Mesothelial cell of epicardium (in vitro differentiated cells): ENCODE results near the gene OR6C76. TPM values are rescaled to one million over a fixed set of nuclear protein-coding genes. Genes with fewer than 3 reads are reported as not detected.
A peak's percentile ranks its signal among the peaks of the same experiment; 100 is the strongest.
"Not testable (repeated sequence)": the region's sequence is repeated elsewhere in the genome, so short reads cannot be mapped to it uniquely, and the experiment has no call there.

ENCODE experiments used
- DNase-seq, 2 experiments: peaks; one replicate each; pipeline ENCODE4 v3.0.0; 2021; ENCODE audit warnings: low spot score in 2 of 2; ENCODE audit not compliant: unreplicated experiment in 2 of 2
- H3K27ac Mint-ChIP-seq: 2 replicates; pipeline ENCODE4 v1.8.0; 2021; ENCODE audit warnings: mixed read lengths
- H3K27me3 Mint-ChIP-seq: 2 replicates; pipeline ENCODE4 v1.8.0; 2021; ENCODE audit warnings: low read depth, mixed read lengths
- H3K36me3 Mint-ChIP-seq: 2 replicates; pipeline ENCODE4 v1.8.0; 2021; ENCODE audit warnings: mixed read lengths
- H3K4me1 Mint-ChIP-seq: 2 replicates; pipeline ENCODE4 v1.8.0; 2021; ENCODE audit warnings: mixed read lengths
- H3K4me3 Mint-ChIP-seq: 2 replicates; pipeline ENCODE4 v1.8.0; 2021; ENCODE audit warnings: mild to moderate bottlenecking, moderate library complexity, mixed read lengths
- H3K9me3 Mint-ChIP-seq: 2 replicates; pipeline ENCODE4 v1.8.0; 2021; ENCODE audit warnings: mixed read lengths
- CTCF ChIP-seq: fragments of 200-600 bp; sonication (generic); IDR thresholded peaks from one replicate; pipeline ENCODE4 v1.5.0; 2021; ENCODE audit warnings: antibody characterized with exemption; ENCODE audit not compliant: unreplicated experiment
- total RNA-seq: library from RNA; stranded (reverse); gene quantifications from 3 replicates; pipeline ENCODE4 v1.2.1, GENCODE V29; 2021

OR6C76 gene
- total RNA-seq, 1 donor from 2014 or later, result not detected

- no peaks in the 10 kb centered on the region for H3K36me3 Mint-ChIP-seq
- H3K4me1 Mint-ChIP-seq, result no peaks in the 10 kb centered on the region
- peaks cover 6% of the 10 kb centered on the region for H3K9me3 Mint-ChIP-seq
- H3K27ac Mint-ChIP-seq, result no peak overlapping the region
- H3K27me3 Mint-ChIP-seq, result peaks cover 9% of the 10 kb centered on the region
- no peak for DNase-seq
- no peak for TF ChIP-seq CTCF
- H3K4me3 Mint-ChIP-seq, result no peak overlapping the region
Observed at GRCh38 chr12:55407866-55408265, 18.2 kb upstream of the OR6C76 start.

- not testable (repeated sequence) for H3K4me3 Mint-ChIP-seq, H3K27ac Mint-ChIP-seq, DNase-seq, H3K27me3 Mint-ChIP-seq, H3K4me1 Mint-ChIP-seq, H3K9me3 Mint-ChIP-seq, H3K36me3 Mint-ChIP-seq
Observed at GRCh38 chr12:55409133-55409532, 16.9 kb upstream of the OR6C76 start.

- not testable (repeated sequence) for DNase-seq, H3K27ac Mint-ChIP-seq, H3K36me3 Mint-ChIP-seq, H3K27me3 Mint-ChIP-seq, H3K4me1 Mint-ChIP-seq, H3K4me3 Mint-ChIP-seq
- H3K9me3 Mint-ChIP-seq, result peaks cover 16% of the 10 kb centered on the region
Observed at GRCh38 chr12:55412138-55412537, 13.9 kb upstream of the OR6C76 start.

- Mint-ChIP-seq H3K9me3 (peaks cover 22% of the 10 kb centered on the region), H3K4me3 (peak overlapping the region; percentile 41)
- not testable (repeated sequence) for H3K36me3 Mint-ChIP-seq, H3K27ac Mint-ChIP-seq, H3K4me1 Mint-ChIP-seq, DNase-seq, H3K27me3 Mint-ChIP-seq
Observed at GRCh38 chr12:55413498-55414388, 12.3 kb upstream of the OR6C76 start.

- not testable (repeated sequence) for H3K27ac Mint-ChIP-seq, H3K27me3 Mint-ChIP-seq, H3K36me3 Mint-ChIP-seq, H3K4me1 Mint-ChIP-seq, DNase-seq
- H3K4me3 Mint-ChIP-seq, result peak overlapping the region; percentile 56
- peaks cover 29% of the 10 kb centered on the region for H3K9me3 Mint-ChIP-seq
Observed at GRCh38 chr12:55414396-55414823, 11.6 kb upstream of the OR6C76 start.

GRCh38 chr12:55414889-55415288, 11.2 kb upstream of the OR6C76 start:
- not testable (repeated sequence) for H3K4me1 Mint-ChIP-seq, H3K36me3 Mint-ChIP-seq, DNase-seq, H3K27me3 Mint-ChIP-seq
- Mint-ChIP-seq H3K27ac (peak overlapping the region; percentile 61), H3K4me3 (peak overlapping the region; percentile 70), H3K9me3 (peaks cover 32% of the 10 kb centered on the region)

GRCh38 chr12:55416961-55417360, 9.1 kb upstream of the OR6C76 start:
- Mint-ChIP-seq H3K4me1 (peaks cover 2% of the 10 kb centered on the region), H3K36me3 (no peaks in the 10 kb centered on the region), H3K4me3 (no peak overlapping the region), H3K27me3 (no peaks in the 10 kb centered on the region), H3K27ac (no peak overlapping the region), H3K9me3 (peaks cover 32% of the 10 kb centered on the region)
- no peak for DNase-seq
- no peak for TF ChIP-seq CTCF

- peaks cover 31% of the 10 kb centered on the region for H3K9me3 Mint-ChIP-seq
- no peak for DNase-seq
- H3K27ac Mint-ChIP-seq, result no peak overlapping the region
- H3K27me3 Mint-ChIP-seq, result peaks cover 3% of the 10 kb centered on the region
- H3K36me3 Mint-ChIP-seq, result no peaks in the 10 kb centered on the region
- no peak overlapping the region for H3K4me3 Mint-ChIP-seq
- TF ChIP-seq CTCF, result no peak
- H3K4me1 Mint-ChIP-seq, result no peaks in the 10 kb centered on the region
Observed at GRCh38 chr12:55420307-55420962, 5.6 kb upstream of the OR6C76 start.
